HuH-7 (cell line): Measurements from ENCODE around the gene MUSTN1.

Experiments
- DNase-seq: peaks from one replicate; pipeline ENCODE4 v3.0.0; 2011; ENCODE audit warnings: low spot score

Gene MUSTN1

GRCh38 chr3:52834871-52835501, at the start of gene MUSTN1:
Gene MUSTN1 (minus strand): TSS chr3:52835019. CDS start chr3:52834948, 71 bp downstream.
- no peak for DNase-seq

- no peak for DNase-seq
Measured at GRCh38 chr3:52882377-52882776, 47.6 kb upstream of the MUSTN1 start.

GRCh38 chr3:52881871-52882270, 47.1 kb upstream of the MUSTN1 start:
- DNase-seq = no peak

GRCh38 chr3:52880474-52880873, 45.7 kb upstream of the MUSTN1 start:
- DNase-seq = no peak

GRCh38 chr3:52880047-52880446, 45.2 kb upstream of the MUSTN1 start:
- no peak for DNase-seq

- no peak for DNase-seq
Measured at GRCh38 chr3:52879581-52879980, 44.8 kb upstream of the MUSTN1 start.

GRCh38 chr3:52879090-52879489, 44.3 kb upstream of the MUSTN1 start:
- no peak for DNase-seq

- DNase-seq = no peak
Measured at GRCh38 chr3:52877085-52877484, 42.3 kb upstream of the MUSTN1 start.

- no peak for DNase-seq
Measured at GRCh38 chr3:52874864-52875587, 40.2 kb upstream of the MUSTN1 start.

GRCh38 chr3:52874160-52874701, 39.4 kb upstream of the MUSTN1 start:
- DNase-seq = no peak

GRCh38 chr3:52873433-52874159, 38.8 kb upstream of the MUSTN1 start:
- DNase-seq = no peak

- no peak for DNase-seq
Measured at GRCh38 chr3:52872245-52872644, 37.4 kb upstream of the MUSTN1 start.

GRCh38 chr3:52871761-52872160, 36.9 kb upstream of the MUSTN1 start:
- DNase-seq = no peak

- DNase-seq = no peak
Measured at GRCh38 chr3:52870471-52870870, 35.7 kb upstream of the MUSTN1 start.

GRCh38 chr3:52866427-52866826, 31.6 kb upstream of the MUSTN1 start:
- DNase-seq = no peak

GRCh38 chr3:52865994-52866393, 31.2 kb upstream of the MUSTN1 start:
- no peak for DNase-seq

- DNase-seq = no peak
Measured at GRCh38 chr3:52860424-52860768, 25.6 kb upstream of the MUSTN1 start.

- DNase-seq = no peak
Measured at GRCh38 chr3:52859686-52860423, 25.0 kb upstream of the MUSTN1 start.

- no peak for DNase-seq
Measured at GRCh38 chr3:52857864-52858263, 23.0 kb upstream of the MUSTN1 start.

- DNase-seq = no peak
Measured at GRCh38 chr3:52857133-52857532, 22.3 kb upstream of the MUSTN1 start.

- no peak for DNase-seq
Measured at GRCh38 chr3:52856666-52857065, 21.8 kb upstream of the MUSTN1 start.

GRCh38 chr3:52854013-52854412, 19.2 kb upstream of the MUSTN1 start:
- DNase-seq = no peak
